Gastrocnemius medialis (tissue), 4 donors: Measurements from ENCODE around the gene PIK3R3. TPM values are rescaled to one million over a fixed set of nuclear protein-coding genes. Genes with fewer than 3 reads are reported as not detected.
A peak's percentile ranks its signal among the peaks of the same experiment; 100 is the strongest.

Experiments used
- ATAC-seq, 2 donors: fragments of 150-250 bp; one replicate each; pipeline ENCODE4 v1.9.1; 2016
- DNase-seq, 2 donors: peaks; one replicate each; pipeline ENCODE4 v3.0.0-alpha.2; 2019
- H3K27ac ChIP-seq, 4 donors: fragments of 200-600 bp; sonication (generic); 1 replicate in 1 of 4; 2 replicates in 3 of 4; pipeline ENCODE4 v1.5.1; 2016 to 2018; ENCODE audit warnings: mild to moderate bottlenecking in 2 of 4, moderate library complexity in 1 of 4
- H3K27me3 ChIP-seq, 3 donors: fragments of 200-600 bp; sonication (generic) in 2 of 3; 1 replicate in 1 of 3; 2 replicates in 2 of 3; pipeline versions ENCODE4 v1.5.1 to v1.6.0; 2016 to 2019; ENCODE audit warnings: mild to moderate bottlenecking in 1 of 3, moderate library complexity in 1 of 3
- H3K36me3 ChIP-seq, 2 donors: fragments of 200-600 bp; sonication (generic) in 1 of 2; one replicate each; pipeline ENCODE4 v1.5.1; 2017 to 2018
- H3K4me1 ChIP-seq, 2 donors: fragments of 200-600 bp; sonication (generic) in 1 of 2; one replicate each; pipeline ENCODE4 v1.5.1; 2016 to 2017; ENCODE audit warnings: mild to moderate bottlenecking in 2 of 2
- H3K4me3 ChIP-seq, 4 donors: fragments of 200-600 bp; sonication (generic) in 3 of 4; 1 replicate in 1 of 4; 2 replicates in 3 of 4; pipeline ENCODE4 v1.5.1; 2016 to 2019; ENCODE audit warnings: mild to moderate bottlenecking in 2 of 4
- H3K9me3 ChIP-seq, 3 donors: fragments of 200-600 bp; sonication (generic) in 2 of 3; 1 replicate in 1 of 3; 2 replicates in 2 of 3; pipeline ENCODE4 v1.5.1; 2016 to 2019
- CTCF ChIP-seq, 5 experiments: fragments of 450-650 bp in 3 of 5; fragments of 200-600 bp in 2 of 5; sonication (generic) in 2 of 5; IDR thresholded peaks in 4 of 5; conservative IDR thresholded peaks in 1 of 5; 1 replicate in 4 of 5; 2 replicates in 1 of 5; pipeline ENCODE4 v1.5.1; 2016 to 2019; ENCODE audit warnings: antibody characterized with exemption in 5 of 5, mild to moderate bottlenecking in 3 of 5, moderate library complexity in 3 of 5
- POLR2A ChIP-seq, 2 donors: fragments of 450-650 bp; IDR thresholded peaks; one replicate each; pipeline ENCODE4 v1.6.1; 2017; ENCODE audit warnings: antibody characterized with exemption in 2 of 2, mild to moderate bottlenecking in 2 of 2, moderate library complexity in 2 of 2
- in situ Hi-C, 4 donors: fragments of 200-750 bp; cut with MboI; loops; one replicate each; pipeline versions ENCODE4 v1.15.0 to v1.8.0; 2017; ENCODE audit warnings: low sequenced_read_pairs in 4 of 4
- intact Hi-C: fragments of 100-400 bp; cut with DNase I; formaldehyde crosslinking; loops from one replicate; pipeline ENCODE4 v1.15.1; 2023; ENCODE audit warnings: low total_unique reads
- total RNA-seq, 4 donors: library from RNA; depleted of rRNA; stranded (reverse); fragments of >200 nt; gene quantifications; one replicate each; pipeline versions ENCODE4 v1.1.0 to v1.2.3, GENCODE V29; 2016

The PIK3R3 gene
- total RNA-seq, 4 donors from 2014 or later: 12.1 to 23.8 (median 15.9) TPM

DNA sequence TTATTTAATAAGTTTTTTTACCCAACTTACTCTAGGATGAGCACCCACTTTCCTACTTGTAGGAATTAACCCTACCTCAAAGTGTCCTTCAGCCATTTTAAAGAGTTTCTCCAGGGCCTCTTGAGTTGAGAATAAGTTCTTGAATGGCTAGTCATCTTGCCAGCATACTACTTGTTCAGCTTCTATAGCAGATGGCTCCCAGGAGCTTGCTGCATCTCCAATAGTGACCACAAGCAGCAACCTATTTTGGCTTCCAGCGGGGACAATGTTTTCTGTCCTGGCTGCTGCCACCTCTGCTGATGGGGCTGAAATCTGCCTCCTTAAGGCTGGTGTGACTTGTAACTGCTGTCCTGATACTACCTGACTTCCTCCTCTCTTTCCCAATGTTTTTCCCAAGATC, 20.8 kb upstream of the PIK3R3 start:
- Histone ChIP-seq H3K4me3 (no peak overlapping the region), H3K36me3 (no peaks in the 10 kb centered on the region), H3K9me3 (no peaks in the 10 kb centered on the region), H3K27me3 (no peaks in the 10 kb centered on the region), H3K4me1 (peaks cover 0 to 10% of the 10 kb centered on the region in 2 donors), H3K27ac (no peak overlapping the region)
- ATAC-seq: no peak
- in situ Hi-C loops (no loop called here), intact Hi-C loops (no loop called here)
- no peak for DNase-seq
- no peak for TF ChIP-seq POLR2A (IDR thresholded peaks at IDR 0.05)
- no peak for TF ChIP-seq CTCF (IDR thresholded peaks at IDR 0.05 in 4 of 5, conservative IDR thresholded peaks at IDR 0.05 in 1 of 5)

GRCh38 chr1:46152016-46152415, 19.6 kb upstream of the PIK3R3 start:
- ATAC-seq (no peak), DNase-seq (no peak)
- H3K9me3 ChIP-seq: no peaks in the 10 kb centered on the region
- H3K27me3 ChIP-seq: no peaks in the 10 kb centered on the region
- in situ Hi-C loops: no loop called here
- no peaks in the 10 kb centered on the region for H3K36me3 ChIP-seq
- peaks cover 0 to 10% of the 10 kb centered on the region in 2 donors for H3K4me1 ChIP-seq
- H3K27ac ChIP-seq: no peak overlapping the region
- intact Hi-C loops: no loop called here
- H3K4me3 ChIP-seq: no peak overlapping the region
- no peak for TF ChIP-seq CTCF (IDR thresholded peaks at IDR 0.05 in 4 of 5, conservative IDR thresholded peaks at IDR 0.05 in 1 of 5)
- TF ChIP-seq POLR2A (IDR thresholded peaks at IDR 0.05): no peak

GRCh38 chr1:46150085-46150484, 17.7 kb upstream of the PIK3R3 start:
- intact Hi-C loops: no loop called here
- Histone ChIP-seq H3K4me1 (peaks cover 0 to 10% of the 10 kb centered on the region in 2 donors), H3K27ac (peak overlapping the region; percentile 42 to 73 (median 72)), H3K4me3 (no peak overlapping the region), H3K9me3 (no peaks in the 10 kb centered on the region), H3K27me3 (no peaks in the 10 kb centered on the region), H3K36me3 (no peaks in the 10 kb centered on the region)
- TF ChIP-seq POLR2A (IDR thresholded peaks at IDR 0.05) (peak in 1 of 2 donors; percentile 37), CTCF (IDR thresholded peaks at IDR 0.05 in 4 of 5, conservative IDR thresholded peaks at IDR 0.05 in 1 of 5) (no peak)
- in situ Hi-C loops: no loop called here
- ATAC-seq (peak; percentile 68 to 84), DNase-seq (no peak)

DNA sequence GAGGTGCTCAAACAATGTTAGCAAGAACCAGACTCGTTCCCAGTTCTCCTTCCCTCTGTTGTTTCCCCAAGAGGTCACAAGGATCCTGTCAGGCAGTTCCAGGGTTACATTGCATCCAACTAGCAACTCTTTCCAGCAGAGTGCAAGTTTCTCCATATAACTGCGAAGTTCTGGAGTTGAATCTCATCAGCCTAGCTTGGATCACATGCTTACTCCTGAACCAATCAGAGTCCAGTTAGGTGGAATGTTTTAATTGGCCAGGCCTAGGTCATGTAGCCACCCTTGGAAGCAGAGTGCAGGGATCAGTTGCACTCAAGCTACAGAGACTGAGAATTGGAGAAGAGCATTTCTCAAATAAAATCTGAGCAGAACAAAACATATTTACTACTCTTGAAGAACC, 15.9 kb upstream of the PIK3R3 start:
- H3K4me1 ChIP-seq: peaks cover 0 to 10% of the 10 kb centered on the region in 2 donors
- no peak for ATAC-seq
- in situ Hi-C loops: no loop called here

More for the DNA sequence above, 15.9 kb upstream of the PIK3R3 start:
- Histone ChIP-seq H3K4me3 (no peak overlapping the region), H3K9me3 (no peaks in the 10 kb centered on the region), H3K27me3 (no peaks in the 10 kb centered on the region), H3K27ac (no peak overlapping the region), H3K36me3 (no peaks in the 10 kb centered on the region)
- no peak for DNase-seq
- intact Hi-C loops: no loop called here
- no peak for TF ChIP-seq CTCF (IDR thresholded peaks at IDR 0.05 in 4 of 5, conservative IDR thresholded peaks at IDR 0.05 in 1 of 5)
- TF ChIP-seq POLR2A (IDR thresholded peaks at IDR 0.05): no peak
